HFF-Myc (cell line): ENCODE results near the gene ZMYND19.

Source experiments
- DNase-seq: peaks from one replicate; pipeline ENCODE4 v3.0.0-alpha.2; 2011; ENCODE audit warnings: low read depth; ENCODE audit errors: extremely low read depth
- H3K4me3 ChIP-seq: replicated peaks from 2 replicates; pipeline ENCODE4 v1.5.1; 2011; ENCODE audit warnings: low read depth, mild to moderate bottlenecking, control low read depth, low read length
- TF ChIP-seq, protein P1 (sequence below): IDR thresholded peaks from 2 replicates; pipeline ENCODE4 v1.5.1; 2012; ENCODE audit warnings: mild to moderate bottlenecking, low read depth, low read length, control low read depth; ENCODE audit errors: missing control alignments

The ZMYND19 gene

DNA sequence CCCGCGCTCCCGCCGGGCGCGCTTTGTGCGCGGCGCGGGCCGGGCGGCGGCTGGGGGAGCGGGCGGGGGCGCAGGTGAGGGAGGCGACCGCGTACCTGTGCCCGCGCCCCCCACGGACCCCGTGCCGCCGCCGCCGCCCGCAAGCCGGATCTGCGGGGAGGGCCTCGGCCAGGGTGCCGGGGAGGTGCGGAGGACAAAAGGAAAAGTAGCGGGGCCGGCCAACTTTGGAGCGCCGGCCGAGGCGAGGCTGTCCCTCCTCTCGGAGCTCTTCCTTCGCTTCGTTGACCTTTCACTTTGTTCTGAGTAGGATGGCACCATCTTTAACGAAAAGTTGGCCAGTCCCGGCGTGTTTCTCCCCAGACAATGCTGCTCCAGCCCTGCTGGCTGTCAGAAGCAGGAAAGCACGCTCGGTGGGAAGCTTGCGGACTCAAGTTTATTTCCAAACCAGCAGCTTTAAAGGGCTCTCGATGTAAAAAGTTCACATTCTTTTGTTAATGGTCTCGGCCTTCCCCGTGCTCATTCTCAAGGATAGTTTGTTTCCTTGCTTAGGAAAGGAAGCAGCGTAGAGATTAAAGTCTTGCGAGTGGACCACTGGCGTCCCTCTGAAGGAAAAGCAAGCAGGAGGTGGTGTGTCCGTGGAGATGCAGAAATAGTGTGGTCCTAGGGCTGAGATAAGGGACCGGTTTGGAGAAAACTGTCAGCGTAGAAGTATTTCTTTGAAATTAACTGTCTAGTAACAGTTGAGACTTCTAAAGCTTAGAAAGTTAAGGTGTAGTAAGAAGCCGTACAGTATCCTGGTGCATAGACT, 29.1 kb upstream of the ZMYND19 start:
- H3K4me3 ChIP-seq = peak overlapping the region; percentile 62
- no peak for DNase-seq
- TF ChIP-seq, protein P1, sequence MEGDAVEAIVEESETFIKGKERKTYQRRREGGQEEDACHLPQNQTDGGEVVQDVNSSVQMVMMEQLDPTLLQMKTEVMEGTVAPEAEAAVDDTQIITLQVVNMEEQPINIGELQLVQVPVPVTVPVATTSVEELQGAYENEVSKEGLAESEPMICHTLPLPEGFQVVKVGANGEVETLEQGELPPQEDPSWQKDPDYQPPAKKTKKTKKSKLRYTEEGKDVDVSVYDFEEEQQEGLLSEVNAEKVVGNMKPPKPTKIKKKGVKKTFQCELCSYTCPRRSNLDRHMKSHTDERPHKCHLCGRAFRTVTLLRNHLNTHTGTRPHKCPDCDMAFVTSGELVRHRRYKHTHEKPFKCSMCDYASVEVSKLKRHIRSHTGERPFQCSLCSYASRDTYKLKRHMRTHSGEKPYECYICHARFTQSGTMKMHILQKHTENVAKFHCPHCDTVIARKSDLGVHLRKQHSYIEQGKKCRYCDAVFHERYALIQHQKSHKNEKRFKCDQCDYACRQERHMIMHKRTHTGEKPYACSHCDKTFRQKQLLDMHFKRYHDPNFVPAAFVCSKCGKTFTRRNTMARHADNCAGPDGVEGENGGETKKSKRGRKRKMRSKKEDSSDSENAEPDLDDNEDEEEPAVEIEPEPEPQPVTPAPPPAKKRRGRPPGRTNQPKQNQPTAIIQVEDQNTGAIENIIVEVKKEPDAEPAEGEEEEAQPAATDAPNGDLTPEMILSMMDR = no peak

DNA sequence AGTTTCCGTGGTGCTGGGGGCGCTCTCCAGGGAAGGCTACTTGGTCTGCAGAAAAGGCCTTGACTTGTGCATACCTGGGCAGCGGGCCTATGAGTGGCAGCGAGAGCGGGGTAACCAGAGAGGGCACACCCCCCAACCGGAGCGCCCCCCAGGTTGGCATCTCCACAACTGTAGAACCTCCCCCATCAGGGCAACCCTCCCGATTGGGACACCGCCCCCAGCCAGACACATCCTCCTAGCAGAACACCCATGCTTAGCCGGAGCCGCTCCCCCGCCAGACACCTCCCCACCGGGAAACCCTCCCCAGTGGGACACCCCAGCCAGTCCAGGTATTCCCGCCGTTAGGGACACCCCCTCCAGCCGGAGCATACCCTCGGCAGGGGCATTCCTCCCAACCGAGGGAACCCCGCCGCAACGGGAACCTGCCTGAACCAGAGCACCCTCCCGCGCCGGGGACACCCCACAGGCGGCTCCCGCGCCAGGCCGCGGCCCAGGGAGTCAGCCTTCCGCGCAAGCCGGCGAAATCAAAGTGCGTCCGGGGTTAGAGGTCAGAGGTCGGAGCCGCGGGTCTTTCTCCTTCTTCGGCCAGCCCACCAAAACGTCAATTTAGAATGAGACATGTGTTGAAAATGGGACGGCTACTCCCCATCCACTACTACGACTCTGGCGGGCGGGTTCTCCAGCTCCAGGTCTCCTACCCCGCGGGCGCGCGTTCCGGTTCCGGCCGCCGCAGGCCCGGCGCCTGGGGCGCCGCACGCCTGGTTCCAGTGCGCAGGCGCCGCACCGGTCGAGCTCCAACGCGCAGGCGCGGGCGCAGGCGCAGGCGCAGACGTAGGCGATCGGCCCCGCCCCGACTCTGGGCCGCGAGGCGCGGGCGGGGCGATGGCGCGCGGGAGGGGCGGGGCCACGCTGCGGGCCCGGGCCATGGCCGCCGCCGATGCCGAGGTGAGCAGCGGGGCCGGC, 28.1 kb upstream of the ZMYND19 start, which contains the start of gene EHMT1:
Gene EHMT1 (plus strand): TSS at position 901 of the 963 bp plus-strand sequence. CDS start 24 bp downstream, at position 925.
- H3K4me3 ChIP-seq = peak within 1 kb of the TSS; percentile 99
- TF ChIP-seq, protein P1 = no peak
- no peak for DNase-seq

- TF ChIP-seq, protein P1 = no peak
- no peak for DNase-seq
- no peak overlapping the region for H3K4me3 ChIP-seq
Measured at GRCh38 chr9:137615387-137615871, 25.1 kb upstream of the ZMYND19 start.

DNA sequence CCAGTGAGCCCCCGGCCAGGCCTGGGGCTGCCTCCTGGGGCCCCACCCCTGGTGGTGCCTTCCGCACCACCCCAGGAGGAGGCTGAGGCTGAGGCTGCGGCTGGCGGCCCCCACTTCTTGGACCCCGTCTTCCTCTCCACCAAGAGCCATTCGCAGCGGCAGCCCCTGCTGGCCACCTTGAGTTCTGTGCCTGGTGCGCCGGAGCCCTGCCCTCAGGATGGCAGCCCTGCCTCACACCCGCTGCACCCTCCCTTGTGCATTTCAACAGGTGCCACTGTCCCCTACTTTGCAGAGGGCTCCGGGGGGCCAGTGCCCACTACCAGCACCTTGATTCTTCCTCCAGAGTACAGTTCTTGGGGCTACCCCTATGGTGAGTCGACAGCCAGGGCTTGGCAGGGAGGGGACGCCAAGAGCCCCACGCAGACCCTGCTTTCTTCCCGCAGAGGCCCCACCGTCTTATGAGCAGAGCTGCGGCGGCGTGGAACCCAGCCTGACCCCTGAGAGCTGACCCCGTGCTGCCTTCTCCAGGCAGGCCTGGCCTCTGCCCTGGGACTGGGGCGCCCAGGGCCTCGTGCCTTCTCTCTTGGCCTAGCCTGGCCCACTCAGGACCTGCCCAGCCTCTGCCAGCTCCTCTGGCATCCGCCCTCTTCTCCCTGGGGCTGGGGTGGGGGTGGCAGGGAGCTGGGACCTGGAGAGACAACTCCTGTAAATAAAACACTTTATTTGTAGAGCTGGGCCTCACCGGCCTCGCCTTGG, 24.5 kb upstream of the ZMYND19 start:
- TF ChIP-seq, protein P1 = no peak
- no peak for DNase-seq
- H3K4me3 ChIP-seq = no peak overlapping the region

GRCh38 chr9:137613738-137614523, 23.6 kb upstream of the ZMYND19 start:
- no peak overlapping the region for H3K4me3 ChIP-seq
- DNase-seq = no peak
- TF ChIP-seq, protein P1 = no peak

GRCh38 chr9:137613259-137613658, 22.9 kb upstream of the ZMYND19 start:
- DNase-seq = no peak
- TF ChIP-seq, protein P1 = no peak
- no peak overlapping the region for H3K4me3 ChIP-seq
